Measurements from ENCODE around the gene PPP3CA. TPM values are rescaled to one million over a fixed set of nuclear protein-coding genes. Genes with fewer than 3 reads are reported as not detected.

The PPP3CA gene
- total and polyA plus RNA-seq, 2 donors from 2014 or later, result 6.9 to 31.5 TPM

DNA sequence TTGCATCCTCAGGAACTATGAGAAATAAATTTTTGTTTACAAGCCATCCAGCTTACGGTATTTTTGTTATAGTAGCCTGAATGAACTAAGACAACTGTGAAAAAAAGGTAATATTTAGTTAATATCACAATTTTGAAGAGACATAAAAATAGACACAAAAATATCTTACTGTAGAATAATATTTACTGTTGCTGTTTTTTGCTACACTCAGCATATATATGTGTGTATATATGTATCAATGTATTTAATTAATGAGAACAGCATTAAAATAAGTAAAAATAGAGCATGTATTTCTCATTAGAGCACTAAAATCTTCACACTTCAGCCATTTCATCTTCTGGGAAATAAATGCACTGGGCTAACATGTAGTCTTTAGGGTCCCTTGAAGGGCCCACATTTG is 24.6 kb downstream of the PPP3CA start:
- H3K27me3 ChIP-seq (ENCODE audit: control insufficient read depth, insufficient read depth, low read length), result no peaks in the 10 kb centered on the region
- H3K27ac ChIP-seq (ENCODE audit: low read depth in 2 of 2, low read length in 2 of 2), result no peak overlapping the region
- no peak for DNase-seq
- intact Hi-C loops (cut with DNase I), result no loop called here
- H3K36me3 ChIP-seq (ENCODE audit: control insufficient read depth in 2 of 3, insufficient read depth in 3 of 3, low read length in 3 of 3), result no peaks in the 10 kb centered on the region
- H3K4me3 ChIP-seq (ENCODE audit: low read length in 3 of 3), result no peak overlapping the region
- peaks cover 0 to 4% (median 0%) of the 10 kb centered on the region in 3 donors for H3K4me1 ChIP-seq (ENCODE audit: control insufficient read depth in 2 of 3, insufficient read depth in 2 of 3, low read depth in 1 of 3, low read length in 3 of 3)
- no peak overlapping the region for H3K9ac ChIP-seq (ENCODE audit: low read length in 3 of 3)
- FAIRE-seq, result no peak
- TF ChIP-seq, protein P1, sequence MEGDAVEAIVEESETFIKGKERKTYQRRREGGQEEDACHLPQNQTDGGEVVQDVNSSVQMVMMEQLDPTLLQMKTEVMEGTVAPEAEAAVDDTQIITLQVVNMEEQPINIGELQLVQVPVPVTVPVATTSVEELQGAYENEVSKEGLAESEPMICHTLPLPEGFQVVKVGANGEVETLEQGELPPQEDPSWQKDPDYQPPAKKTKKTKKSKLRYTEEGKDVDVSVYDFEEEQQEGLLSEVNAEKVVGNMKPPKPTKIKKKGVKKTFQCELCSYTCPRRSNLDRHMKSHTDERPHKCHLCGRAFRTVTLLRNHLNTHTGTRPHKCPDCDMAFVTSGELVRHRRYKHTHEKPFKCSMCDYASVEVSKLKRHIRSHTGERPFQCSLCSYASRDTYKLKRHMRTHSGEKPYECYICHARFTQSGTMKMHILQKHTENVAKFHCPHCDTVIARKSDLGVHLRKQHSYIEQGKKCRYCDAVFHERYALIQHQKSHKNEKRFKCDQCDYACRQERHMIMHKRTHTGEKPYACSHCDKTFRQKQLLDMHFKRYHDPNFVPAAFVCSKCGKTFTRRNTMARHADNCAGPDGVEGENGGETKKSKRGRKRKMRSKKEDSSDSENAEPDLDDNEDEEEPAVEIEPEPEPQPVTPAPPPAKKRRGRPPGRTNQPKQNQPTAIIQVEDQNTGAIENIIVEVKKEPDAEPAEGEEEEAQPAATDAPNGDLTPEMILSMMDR (IDR thresholded peaks at IDR 0.05; ENCODE audit: borderline replicate concordance, extremely low read depth, insufficient read depth), result no peak
- H3K9me3 ChIP-seq (ENCODE audit: control insufficient read depth in 2 of 3, insufficient read depth in 1 of 3, low read length in 3 of 3), result no peaks in the 10 kb centered on the region

DNA sequence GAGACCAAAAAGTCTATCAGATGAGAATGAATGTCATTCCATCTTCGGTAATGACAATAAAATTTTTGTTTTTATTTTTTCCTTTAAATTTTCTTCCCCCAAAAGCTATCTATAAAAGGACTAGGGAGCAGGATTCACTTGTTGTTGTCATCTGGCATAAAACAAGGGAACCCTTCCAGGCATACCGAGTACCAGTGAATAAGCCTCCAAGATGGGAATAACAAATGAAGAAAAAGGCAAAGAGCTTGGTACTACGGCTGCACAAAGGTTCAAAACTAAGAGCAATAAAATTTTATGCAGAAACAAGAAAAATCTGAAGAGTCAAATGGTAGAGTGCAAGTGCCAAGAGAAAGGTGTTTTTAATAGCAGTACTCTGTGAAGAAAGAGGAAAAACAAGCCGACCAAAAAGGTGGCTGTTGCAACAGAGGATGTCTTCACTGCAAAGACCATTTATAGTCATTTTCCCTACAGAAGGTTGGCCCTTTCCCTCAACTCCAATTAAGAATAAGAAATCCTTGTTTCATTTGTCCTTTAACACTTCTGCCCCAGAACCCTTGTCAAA is 25.8 kb downstream of the PPP3CA start:
- no peak overlapping the region for H3K27ac ChIP-seq (ENCODE audit: low read depth in 2 of 2, low read length in 2 of 2)
- intact Hi-C loops (cut with DNase I), result no loop called here
- TF ChIP-seq, protein P1 (IDR thresholded peaks at IDR 0.05; ENCODE audit: borderline replicate concordance, extremely low read depth, insufficient read depth), result no peak
- no peaks in the 10 kb centered on the region for H3K36me3 ChIP-seq (ENCODE audit: control insufficient read depth in 2 of 3, insufficient read depth in 3 of 3, low read length in 3 of 3)
- H3K9me3 ChIP-seq (ENCODE audit: control insufficient read depth in 2 of 3, insufficient read depth in 1 of 3, low read length in 3 of 3), result no peaks in the 10 kb centered on the region
- no peak overlapping the region for H3K4me3 ChIP-seq (ENCODE audit: low read length in 3 of 3)
- FAIRE-seq (no peak), DNase-seq (no peak)
- peaks cover 0 to 4% (median 0%) of the 10 kb centered on the region in 3 donors for H3K4me1 ChIP-seq (ENCODE audit: control insufficient read depth in 2 of 3, insufficient read depth in 2 of 3, low read depth in 1 of 3, low read length in 3 of 3)
- no peak overlapping the region for H3K9ac ChIP-seq (ENCODE audit: low read length in 3 of 3)
- H3K27me3 ChIP-seq (ENCODE audit: control insufficient read depth, insufficient read depth, low read length), result no peaks in the 10 kb centered on the region

DNA sequence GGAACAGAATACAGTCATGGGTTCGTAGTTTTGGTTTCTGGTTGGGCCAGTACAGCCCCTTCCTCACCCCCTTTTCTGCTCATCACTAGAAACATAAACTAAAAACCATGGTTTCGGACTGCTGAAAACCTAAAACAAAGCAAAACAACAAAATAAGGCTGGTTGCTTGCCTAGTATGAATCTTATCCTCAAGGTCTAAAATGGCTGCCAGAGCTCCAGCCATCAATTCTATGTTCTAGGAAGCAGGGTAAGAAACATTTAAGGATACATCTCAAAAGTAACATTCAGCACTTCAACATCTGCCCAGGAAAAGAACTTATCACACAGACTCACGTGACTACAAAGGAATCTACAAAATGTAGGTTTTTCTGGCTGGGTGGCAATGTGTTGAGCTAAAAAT is 31.5 kb downstream of the PPP3CA start:
- H3K9ac ChIP-seq (ENCODE audit: low read length in 3 of 3), result no peak overlapping the region
- no peaks in the 10 kb centered on the region for H3K27me3 ChIP-seq (ENCODE audit: control insufficient read depth, insufficient read depth, low read length)
- TF ChIP-seq, protein P1 (IDR thresholded peaks at IDR 0.05; ENCODE audit: borderline replicate concordance, extremely low read depth, insufficient read depth), result no peak
- intact Hi-C loops (cut with DNase I), result no loop called here
- H3K36me3 ChIP-seq (ENCODE audit: control insufficient read depth in 2 of 3, insufficient read depth in 3 of 3, low read length in 3 of 3), result no peaks in the 10 kb centered on the region
- peaks cover 0 to 4% (median 0%) of the 10 kb centered on the region in 3 donors for H3K4me1 ChIP-seq (ENCODE audit: control insufficient read depth in 2 of 3, insufficient read depth in 2 of 3, low read depth in 1 of 3, low read length in 3 of 3)
- H3K4me3 ChIP-seq (ENCODE audit: low read length in 3 of 3), result no peak overlapping the region
- H3K27ac ChIP-seq (ENCODE audit: low read depth in 2 of 2, low read length in 2 of 2), result no peak overlapping the region
- H3K9me3 ChIP-seq (ENCODE audit: control insufficient read depth in 2 of 3, insufficient read depth in 1 of 3, low read length in 3 of 3), result peaks cover 0 to 3% (median 2%) of the 10 kb centered on the region in 3 donors
- DNase-seq, result no peak
- no peak for FAIRE-seq

DNA sequence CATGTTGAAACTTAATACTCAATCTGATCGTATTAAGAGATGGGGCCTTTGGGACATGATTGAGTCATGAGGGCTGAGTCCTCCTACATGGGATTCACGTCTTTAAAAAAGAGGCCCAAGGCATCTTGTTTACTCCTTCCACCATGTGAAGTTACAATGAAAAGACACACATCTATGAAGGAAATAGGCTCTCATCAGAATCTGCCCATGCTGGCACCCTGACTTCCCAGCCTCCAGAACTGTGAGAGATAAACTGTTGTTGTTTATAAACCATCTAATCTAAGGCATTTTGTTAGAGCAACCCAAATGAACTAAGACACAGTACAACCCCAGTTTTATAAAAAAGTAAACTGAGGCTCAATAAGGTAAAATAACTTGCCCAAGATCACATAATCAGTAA is 32.3 kb downstream of the PPP3CA start:
- Histone ChIP-seq H3K9ac (ENCODE audit: low read length in 3 of 3) (no peak overlapping the region), H3K27me3 (ENCODE audit: control insufficient read depth, insufficient read depth, low read length) (no peaks in the 10 kb centered on the region), H3K9me3 (ENCODE audit: control insufficient read depth in 2 of 3, insufficient read depth in 1 of 3, low read length in 3 of 3) (peaks cover 0 to 3% (median 2%) of the 10 kb centered on the region in 3 donors), H3K36me3 (ENCODE audit: control insufficient read depth in 2 of 3, insufficient read depth in 3 of 3, low read length in 3 of 3) (no peaks in the 10 kb centered on the region), H3K4me3 (ENCODE audit: low read length in 3 of 3) (no peak overlapping the region), H3K4me1 (ENCODE audit: control insufficient read depth in 2 of 3, insufficient read depth in 2 of 3, low read depth in 1 of 3, low read length in 3 of 3) (peaks cover 0 to 4% (median 0%) of the 10 kb centered on the region in 3 donors), H3K27ac (ENCODE audit: low read depth in 2 of 2, low read length in 2 of 2) (no peak overlapping the region)
- TF ChIP-seq, protein P1 (IDR thresholded peaks at IDR 0.05; ENCODE audit: borderline replicate concordance, extremely low read depth, insufficient read depth), result no peak
- DNase-seq, result no peak
- FAIRE-seq, result no peak
- intact Hi-C loops (cut with DNase I), result no loop called here
